Measurements from ENCODE around the gene NHEJ1.

NHEJ1 gene

GRCh38 chr2:219124381-219125110, 36.1 kb downstream of the NHEJ1 start:
- no peak for DNase-seq (ENCODE audit: low read depth)
- H3K4me3 ChIP-seq (ENCODE audit: control insufficient read depth, low read depth, low read length) = no peak overlapping the region
- no peak for TF ChIP-seq CTCF (IDR thresholded peaks at IDR 0.05; ENCODE audit: control insufficient read depth, insufficient read depth, low read depth, low read length, missing control alignments)

DNA sequence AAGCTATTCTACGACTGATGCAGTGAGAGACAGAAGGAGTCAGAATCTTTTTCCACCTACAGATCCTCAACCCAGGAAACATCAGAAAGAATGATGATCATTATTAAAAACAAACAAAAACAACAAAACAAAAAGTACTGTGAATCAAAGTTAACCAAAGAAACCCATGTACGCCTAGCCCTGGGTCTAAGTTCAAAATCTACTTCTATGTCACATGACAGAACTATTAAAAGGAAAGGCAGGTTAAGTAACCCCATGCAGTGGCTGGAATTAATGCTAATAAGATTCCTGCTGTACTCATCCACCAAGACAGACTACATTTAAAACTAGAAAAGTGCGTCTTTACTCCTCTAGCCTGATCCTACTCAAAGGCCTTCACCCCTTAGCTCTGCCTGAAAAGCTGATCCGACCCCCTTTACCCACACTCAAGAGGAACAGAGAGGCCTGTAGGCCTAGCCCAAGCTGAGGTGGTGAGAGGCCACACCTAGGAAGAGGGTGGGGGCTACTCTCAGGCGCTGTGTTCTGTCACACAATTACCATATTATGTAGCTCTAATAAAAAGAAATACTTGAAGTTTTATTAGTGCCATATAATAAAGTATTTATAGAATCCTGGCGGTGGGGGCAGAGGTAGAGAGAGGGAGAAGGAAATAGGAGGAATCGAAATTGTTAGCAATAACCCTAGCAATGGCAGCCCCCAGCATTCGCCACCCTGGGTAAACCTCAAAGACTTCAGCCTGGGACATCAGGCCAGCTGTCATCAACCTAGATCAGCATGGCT, 37.1 kb downstream of the NHEJ1 start:
- DNase-seq (ENCODE audit: low read depth) = no peak
- TF ChIP-seq CTCF (IDR thresholded peaks at IDR 0.05; ENCODE audit: control insufficient read depth, insufficient read depth, low read depth, low read length, missing control alignments) = no peak
- H3K4me3 ChIP-seq (ENCODE audit: control insufficient read depth, low read depth, low read length) = no peak overlapping the region

DNA sequence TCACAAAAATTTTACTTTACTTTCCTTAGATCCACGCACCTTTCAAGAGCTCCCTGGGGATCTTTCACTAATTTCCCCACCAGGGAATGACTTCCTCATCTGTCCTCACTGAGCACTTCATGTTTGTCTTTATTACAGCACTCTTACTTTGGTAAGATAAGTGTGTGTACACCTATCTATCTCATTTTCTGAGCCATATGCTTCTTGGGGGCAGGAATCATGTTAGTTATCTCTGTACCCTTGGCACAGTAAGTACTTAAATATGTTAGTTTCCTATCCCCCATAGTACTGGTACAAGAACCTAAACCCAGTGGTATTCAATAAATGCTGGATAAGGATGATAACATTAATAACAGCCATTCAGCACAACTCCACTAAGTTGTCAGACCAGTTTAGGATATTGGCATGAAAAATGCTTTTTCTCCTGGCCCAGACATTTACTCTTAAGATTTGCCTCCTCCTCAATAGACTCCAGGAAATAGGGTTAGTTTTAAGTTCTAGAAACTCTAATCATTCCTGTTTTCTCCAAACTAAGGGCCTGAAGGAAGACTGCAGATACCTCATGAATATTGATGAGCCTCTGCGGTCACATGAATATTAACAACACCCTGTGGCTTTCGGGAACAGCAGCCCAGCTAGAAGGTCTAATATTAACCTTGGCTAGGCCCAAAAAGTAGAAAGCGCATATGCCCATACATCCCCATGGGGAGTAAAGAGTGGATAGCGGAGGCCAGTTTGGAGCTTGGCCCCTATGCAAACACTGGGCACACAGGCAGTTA, 38.2 kb downstream of the NHEJ1 start:
- DNase-seq (ENCODE audit: low read depth) = no peak
- TF ChIP-seq CTCF (IDR thresholded peaks at IDR 0.05; ENCODE audit: control insufficient read depth, insufficient read depth, low read depth, low read length, missing control alignments) = no peak
- H3K4me3 ChIP-seq (ENCODE audit: control insufficient read depth, low read depth, low read length) = no peak overlapping the region

DNA sequence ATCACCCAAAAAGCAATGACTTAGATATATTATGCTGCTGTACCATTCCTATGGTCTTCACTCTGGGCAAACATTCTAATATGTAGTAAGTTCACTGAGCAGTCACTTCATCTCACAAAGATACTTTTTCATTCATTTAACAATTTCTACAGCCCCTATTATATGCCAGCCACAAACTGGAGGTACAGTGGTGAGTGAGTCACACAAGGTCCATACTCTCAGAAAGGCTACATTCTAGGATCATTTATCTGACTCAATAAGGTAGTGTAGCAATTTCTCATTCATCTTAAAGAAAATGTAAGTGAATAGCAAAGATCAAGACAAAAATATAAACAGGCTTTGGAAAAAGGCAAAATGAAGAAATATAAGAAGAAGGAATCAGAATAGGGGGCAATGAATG, 40.5 kb downstream of the NHEJ1 start:
- TF ChIP-seq CTCF (IDR thresholded peaks at IDR 0.05; ENCODE audit: control insufficient read depth, insufficient read depth, low read depth, low read length, missing control alignments) = no peak

GRCh38 chr2:219119422-219120043, 41.1 kb downstream of the NHEJ1 start:
- no peak overlapping the region for H3K4me3 ChIP-seq (ENCODE audit: control insufficient read depth, low read depth, low read length)
- DNase-seq (ENCODE audit: low read depth) = no peak
- TF ChIP-seq CTCF (IDR thresholded peaks at IDR 0.05; ENCODE audit: control insufficient read depth, insufficient read depth, low read depth, low read length, missing control alignments) = peak; percentile 79

More for the DNA sequence above, 40.5 kb downstream of the NHEJ1 start:
- H3K4me3 ChIP-seq (ENCODE audit: control insufficient read depth, low read depth, low read length) = no peak overlapping the region
- DNase-seq (ENCODE audit: low read depth) = no peak

GRCh38 chr2:219118504-219118903, 42.1 kb downstream of the NHEJ1 start:
- H3K4me3 ChIP-seq (ENCODE audit: control insufficient read depth, low read depth, low read length) = no peak overlapping the region
- TF ChIP-seq CTCF (IDR thresholded peaks at IDR 0.05; ENCODE audit: control insufficient read depth, insufficient read depth, low read depth, low read length, missing control alignments) = no peak
- DNase-seq (ENCODE audit: low read depth) = no peak
